ENCODE results near the gene PLCB4. TPM values are rescaled to one million over a fixed set of nuclear protein-coding genes. Genes with fewer than 3 reads are reported as not detected.

PLCB4 gene
- polyA plus RNA-seq, 1 of the 3 experiments (the other 2 are of a cell fraction), result 5.5 TPM

DNA sequence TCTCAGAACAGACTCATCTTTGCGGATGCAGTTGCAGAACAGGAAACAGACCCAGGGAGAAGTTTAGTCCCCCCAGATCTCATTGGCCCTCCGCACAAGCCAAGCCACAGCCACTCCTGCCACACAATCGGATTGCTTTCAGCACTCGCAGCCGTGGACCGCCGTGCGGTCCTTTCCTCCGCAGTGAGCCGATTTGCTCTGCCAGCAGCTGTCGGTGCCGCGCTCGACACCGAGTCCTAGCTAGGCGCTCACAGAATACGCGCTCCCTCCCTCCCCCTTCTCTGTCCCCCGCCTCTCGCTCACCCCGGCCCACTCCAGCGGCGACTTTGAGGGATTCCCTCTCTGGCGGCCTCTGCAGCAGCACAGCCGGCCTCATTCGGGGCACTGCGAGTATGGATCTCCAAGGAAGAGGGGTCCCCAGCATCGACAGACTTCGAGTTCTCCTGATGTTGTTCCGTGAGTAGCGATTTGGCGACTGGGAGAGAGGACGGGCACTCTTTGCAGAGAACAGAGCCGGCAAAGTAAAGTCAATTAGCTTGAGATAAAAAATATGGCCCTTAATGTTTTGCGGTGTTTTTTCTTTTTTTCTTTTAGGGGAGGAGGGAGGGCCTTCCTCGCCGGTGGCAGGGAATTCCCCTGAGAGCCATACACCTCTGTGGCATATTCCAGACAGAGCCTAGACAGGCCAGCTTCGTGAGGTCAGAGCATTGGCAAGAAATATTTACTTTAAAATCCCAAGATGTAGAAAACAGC, 445.8 kb downstream of the PLCB4 start, which contains the start of gene LAMP5:
Gene LAMP5, plus strand, starts transcription at position 130 of the 753 bp plus-strand sequence. Its CDS starts 263 bp downstream, at position 393.
- no peaks in the 10 kb centered on the region for H3K9me3 ChIP-seq
- DNase-seq, result peak; percentile 82
- no peaks in the 10 kb centered on the region for H4K20me1 ChIP-seq (ENCODE audit: insufficient read depth)
- peak within 1 kb of the TSS; percentile 76 for H2AFZ ChIP-seq (ENCODE audit: low read depth)
- H3K27ac ChIP-seq (ENCODE audit: low read depth in 2 of 2, low read length in 1 of 2), result peak within 1 kb of the TSS in 1 of 2 experiments; percentile 58; a peak in 2 of 4 replicates
- H3K4me3 ChIP-seq (ENCODE audit: low read depth in 2 of 2, low read length in 1 of 2), result peak within 1 kb of the TSS; percentile 54 to 66
- WGBS (ENCODE audit: low lambda C conversion rate), result 25% methylated on average over 38 of the region's 38 CpGs
- no peaks in the 10 kb centered on the region for H3K79me2 ChIP-seq (ENCODE audit: insufficient read depth)
- POLR2A ChIA-PET, result interaction anchor here (0.7 to 2.8 kb wide), 8 partner anchors 11 to 94 kb away, joined by 3 to 8 read pairs (median 4); no protein-coding TSS in a partner anchor
- H3K9ac ChIP-seq, result no peak within 1 kb of the TSS
- no peaks in the 10 kb centered on the region for H3K9me2 ChIP-seq
- peaks cover 11% of the 10 kb centered on the region; the same call in 1 of the 2 replicates for H3K27me3 ChIP-seq (ENCODE audit: insufficient read depth)
- CTCF ChIA-PET, result interaction anchor here (1.0 to 4.4 kb wide), 12 partner anchors 9 to 107 kb away, joined by 3 to 27 read pairs (median 6); no protein-coding TSS in a partner anchor
- H3K4me2 ChIP-seq, result peak within 1 kb of the TSS; percentile 77
- H3K4me1 ChIP-seq (ENCODE audit: control insufficient read depth in 1 of 2, insufficient read depth in 2 of 2, low read depth in 1 of 2, low read length in 1 of 2), result peaks cover 0 to 19% of the 10 kb centered on the region in 2 experiments; a peak in 3 of 4 replicates
- H3F3A ChIP-seq (replicated peaks; ENCODE audit: insufficient read depth), result peaks cover 6% of the 10 kb centered on the region
- H3K36me3 ChIP-seq (replicated peaks in 1 of 2; ENCODE audit: control insufficient read depth in 1 of 2, insufficient read depth in 2 of 2, low read length in 1 of 2), result no peaks in the 10 kb centered on the region
- TF ChIP-seq SIN3A (IDR thresholded peaks at IDR 0.05; ENCODE audit: borderline replicate concordance, low read depth, low read length) (0 out of 2 replicates have a peak, but pooled peaks have one; percentile 60), TAF1 (IDR thresholded peaks at IDR 0.05; ENCODE audit: borderline replicate concordance, low read depth, low read length) (no peak), ELF1 (IDR thresholded peaks at IDR 0.05) (no peak), TEAD4 (IDR thresholded peaks at IDR 0.05; ENCODE audit: borderline replicate concordance, insufficient read depth) (no peak), EZH2phosphoT487 (IDR thresholded peaks at IDR 0.05; ENCODE audit: borderline replicate concordance, low read depth) (no peak), RAD21 (IDR thresholded peaks at IDR 0.05; ENCODE audit: low read length) (no peak), RCOR1 (IDR thresholded peaks at IDR 0.05; ENCODE audit: low read length) (peak; percentile 40; the same call in 1 of the 2 replicates), FOSL2 (IDR thresholded peaks at IDR 0.05; ENCODE audit: borderline replicate concordance, low read depth) (no peak), FOXM1 (IDR thresholded peaks at IDR 0.05; ENCODE audit: low read depth) (no peak), EP300 (IDR thresholded peaks at IDR 0.05; ENCODE audit: borderline replicate concordance in 1 of 2, low read depth in 1 of 2, low read length in 1 of 2) (no peak), NRF1 (IDR thresholded peaks at IDR 0.05; ENCODE audit: low read depth, low read length) (no peak), YY1 (IDR thresholded peaks at IDR 0.05; ENCODE audit: low read depth) (no peak), RXRA (IDR thresholded peaks at IDR 0.05; ENCODE audit: borderline replicate concordance, low read depth) (no peak), JUND (IDR thresholded peaks at IDR 0.05) (no peak), POLR2AphosphoS5 (IDR thresholded peaks at IDR 0.05; ENCODE audit: low read depth, low read length) (no peak), MXI1 (IDR thresholded peaks at IDR 0.05; ENCODE audit: low read depth, low read length) (peak; percentile 32; the same call in 1 of the 2 replicates), GABPA (IDR thresholded peaks at IDR 0.05; ENCODE audit: low read depth) (no peak)
- TF ChIP-seq, protein P1, sequence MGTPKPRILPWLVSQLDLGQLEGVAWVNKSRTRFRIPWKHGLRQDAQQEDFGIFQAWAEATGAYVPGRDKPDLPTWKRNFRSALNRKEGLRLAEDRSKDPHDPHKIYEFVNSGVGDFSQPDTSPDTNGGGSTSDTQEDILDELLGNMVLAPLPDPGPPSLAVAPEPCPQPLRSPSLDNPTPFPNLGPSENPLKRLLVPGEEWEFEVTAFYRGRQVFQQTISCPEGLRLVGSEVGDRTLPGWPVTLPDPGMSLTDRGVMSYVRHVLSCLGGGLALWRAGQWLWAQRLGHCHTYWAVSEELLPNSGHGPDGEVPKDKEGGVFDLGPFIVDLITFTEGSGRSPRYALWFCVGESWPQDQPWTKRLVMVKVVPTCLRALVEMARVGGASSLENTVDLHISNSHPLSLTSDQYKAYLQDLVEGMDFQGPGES (IDR thresholded peaks at IDR 0.05; ENCODE audit: low read depth, low read length), result no peak
- TF ChIP-seq, protein P2, sequence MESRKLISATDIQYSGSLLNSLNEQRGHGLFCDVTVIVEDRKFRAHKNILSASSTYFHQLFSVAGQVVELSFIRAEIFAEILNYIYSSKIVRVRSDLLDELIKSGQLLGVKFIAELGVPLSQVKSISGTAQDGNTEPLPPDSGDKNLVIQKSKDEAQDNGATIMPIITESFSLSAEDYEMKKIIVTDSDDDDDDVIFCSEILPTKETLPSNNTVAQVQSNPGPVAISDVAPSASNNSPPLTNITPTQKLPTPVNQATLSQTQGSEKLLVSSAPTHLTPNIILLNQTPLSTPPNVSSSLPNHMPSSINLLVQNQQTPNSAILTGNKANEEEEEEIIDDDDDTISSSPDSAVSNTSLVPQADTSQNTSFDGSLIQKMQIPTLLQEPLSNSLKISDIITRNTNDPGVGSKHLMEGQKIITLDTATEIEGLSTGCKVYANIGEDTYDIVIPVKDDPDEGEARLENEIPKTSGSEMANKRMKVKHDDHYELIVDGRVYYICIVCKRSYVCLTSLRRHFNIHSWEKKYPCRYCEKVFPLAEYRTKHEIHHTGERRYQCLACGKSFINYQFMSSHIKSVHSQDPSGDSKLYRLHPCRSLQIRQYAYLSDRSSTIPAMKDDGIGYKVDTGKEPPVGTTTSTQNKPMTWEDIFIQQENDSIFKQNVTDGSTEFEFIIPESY (IDR thresholded peaks at IDR 0.05; ENCODE audit: borderline replicate concordance, low read depth), result no peak
- TF ChIP-seq, protein P3, sequence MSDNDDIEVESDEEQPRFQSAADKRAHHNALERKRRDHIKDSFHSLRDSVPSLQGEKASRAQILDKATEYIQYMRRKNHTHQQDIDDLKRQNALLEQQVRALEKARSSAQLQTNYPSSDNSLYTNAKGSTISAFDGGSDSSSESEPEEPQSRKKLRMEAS (IDR thresholded peaks at IDR 0.05; ENCODE audit: low read depth), result no peak
- TF ChIP-seq, protein P4, sequence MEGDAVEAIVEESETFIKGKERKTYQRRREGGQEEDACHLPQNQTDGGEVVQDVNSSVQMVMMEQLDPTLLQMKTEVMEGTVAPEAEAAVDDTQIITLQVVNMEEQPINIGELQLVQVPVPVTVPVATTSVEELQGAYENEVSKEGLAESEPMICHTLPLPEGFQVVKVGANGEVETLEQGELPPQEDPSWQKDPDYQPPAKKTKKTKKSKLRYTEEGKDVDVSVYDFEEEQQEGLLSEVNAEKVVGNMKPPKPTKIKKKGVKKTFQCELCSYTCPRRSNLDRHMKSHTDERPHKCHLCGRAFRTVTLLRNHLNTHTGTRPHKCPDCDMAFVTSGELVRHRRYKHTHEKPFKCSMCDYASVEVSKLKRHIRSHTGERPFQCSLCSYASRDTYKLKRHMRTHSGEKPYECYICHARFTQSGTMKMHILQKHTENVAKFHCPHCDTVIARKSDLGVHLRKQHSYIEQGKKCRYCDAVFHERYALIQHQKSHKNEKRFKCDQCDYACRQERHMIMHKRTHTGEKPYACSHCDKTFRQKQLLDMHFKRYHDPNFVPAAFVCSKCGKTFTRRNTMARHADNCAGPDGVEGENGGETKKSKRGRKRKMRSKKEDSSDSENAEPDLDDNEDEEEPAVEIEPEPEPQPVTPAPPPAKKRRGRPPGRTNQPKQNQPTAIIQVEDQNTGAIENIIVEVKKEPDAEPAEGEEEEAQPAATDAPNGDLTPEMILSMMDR (IDR thresholded peaks at IDR 0.05), result no peak
- TF ChIP-seq, protein P5, sequence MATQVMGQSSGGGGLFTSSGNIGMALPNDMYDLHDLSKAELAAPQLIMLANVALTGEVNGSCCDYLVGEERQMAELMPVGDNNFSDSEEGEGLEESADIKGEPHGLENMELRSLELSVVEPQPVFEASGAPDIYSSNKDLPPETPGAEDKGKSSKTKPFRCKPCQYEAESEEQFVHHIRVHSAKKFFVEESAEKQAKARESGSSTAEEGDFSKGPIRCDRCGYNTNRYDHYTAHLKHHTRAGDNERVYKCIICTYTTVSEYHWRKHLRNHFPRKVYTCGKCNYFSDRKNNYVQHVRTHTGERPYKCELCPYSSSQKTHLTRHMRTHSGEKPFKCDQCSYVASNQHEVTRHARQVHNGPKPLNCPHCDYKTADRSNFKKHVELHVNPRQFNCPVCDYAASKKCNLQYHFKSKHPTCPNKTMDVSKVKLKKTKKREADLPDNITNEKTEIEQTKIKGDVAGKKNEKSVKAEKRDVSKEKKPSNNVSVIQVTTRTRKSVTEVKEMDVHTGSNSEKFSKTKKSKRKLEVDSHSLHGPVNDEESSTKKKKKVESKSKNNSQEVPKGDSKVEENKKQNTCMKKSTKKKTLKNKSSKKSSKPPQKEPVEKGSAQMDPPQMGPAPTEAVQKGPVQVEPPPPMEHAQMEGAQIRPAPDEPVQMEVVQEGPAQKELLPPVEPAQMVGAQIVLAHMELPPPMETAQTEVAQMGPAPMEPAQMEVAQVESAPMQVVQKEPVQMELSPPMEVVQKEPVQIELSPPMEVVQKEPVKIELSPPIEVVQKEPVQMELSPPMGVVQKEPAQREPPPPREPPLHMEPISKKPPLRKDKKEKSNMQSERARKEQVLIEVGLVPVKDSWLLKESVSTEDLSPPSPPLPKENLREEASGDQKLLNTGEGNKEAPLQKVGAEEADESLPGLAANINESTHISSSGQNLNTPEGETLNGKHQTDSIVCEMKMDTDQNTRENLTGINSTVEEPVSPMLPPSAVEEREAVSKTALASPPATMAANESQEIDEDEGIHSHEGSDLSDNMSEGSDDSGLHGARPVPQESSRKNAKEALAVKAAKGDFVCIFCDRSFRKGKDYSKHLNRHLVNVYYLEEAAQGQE (IDR thresholded peaks at IDR 0.05; ENCODE audit: low read depth, low read length), result peak; percentile 96

Data from SK-N-SH (cell line).